Effector CD4-positive, alpha-beta T cell (primary cell): ENCODE results near the gene DIPK1A.

ENCODE experiments used
- DNase-seq: peaks from one replicate; pipeline ENCODE4 v3.0.0-alpha.2; 2020

Gene DIPK1A

GRCh38 chr1:92870591-92870990 lies 90.7 kb downstream of the DIPK1A start:
- DNase-seq: no peak

DNA sequence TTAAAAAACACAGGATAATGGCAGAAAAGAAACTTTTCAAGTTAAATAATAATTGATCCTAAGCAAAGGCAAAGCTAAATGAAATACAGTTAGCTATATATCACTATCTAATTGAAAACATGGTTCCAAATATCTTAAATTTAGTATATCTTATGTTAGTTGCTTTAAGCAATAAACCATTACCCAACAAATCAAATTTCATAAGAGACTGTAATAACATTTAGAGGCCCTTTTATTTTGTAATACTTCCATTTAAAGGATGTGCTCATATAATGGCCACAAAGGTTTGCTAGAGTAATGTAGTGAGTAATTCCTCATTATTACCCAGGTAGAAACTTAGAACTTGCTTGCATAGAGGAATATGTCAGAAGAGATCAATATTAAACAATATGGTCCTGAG lies 97.1 kb downstream of the DIPK1A start:
- no peak for DNase-seq

GRCh38 chr1:92862605-92863004 lies 98.7 kb downstream of the DIPK1A start:
- DNase-seq: no peak

DNA sequence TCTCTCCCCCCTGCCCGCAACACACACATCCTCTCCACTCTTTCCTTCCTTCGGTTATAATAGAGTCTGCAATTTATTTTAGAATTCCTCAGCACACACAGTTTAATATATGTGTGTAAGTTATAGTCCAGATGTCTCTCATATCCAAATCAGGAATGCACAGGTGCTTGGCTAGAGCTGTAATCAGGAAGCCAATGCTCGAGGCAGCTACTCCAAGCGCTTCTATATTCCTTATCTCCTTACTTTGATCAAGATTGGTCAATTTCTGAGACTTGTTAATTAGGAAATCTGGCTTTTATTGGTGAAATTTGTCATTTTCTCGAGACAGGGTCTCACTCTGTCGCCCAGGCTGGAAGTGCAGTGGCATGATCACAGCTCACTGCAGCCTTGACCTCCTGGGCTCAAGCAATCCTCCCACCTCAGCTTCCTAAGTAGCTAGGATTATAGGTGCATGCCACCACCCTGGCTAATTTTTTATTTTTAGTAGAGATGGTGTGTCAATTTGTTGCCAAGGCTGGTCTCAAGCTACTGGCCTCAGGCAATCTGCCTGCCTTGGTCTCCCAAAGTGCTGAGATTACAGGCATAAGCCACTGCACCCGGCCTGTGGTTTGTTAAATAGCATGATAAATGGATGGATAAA lies 101.7 kb downstream of the DIPK1A start:
- DNase-seq: no peak

DNA sequence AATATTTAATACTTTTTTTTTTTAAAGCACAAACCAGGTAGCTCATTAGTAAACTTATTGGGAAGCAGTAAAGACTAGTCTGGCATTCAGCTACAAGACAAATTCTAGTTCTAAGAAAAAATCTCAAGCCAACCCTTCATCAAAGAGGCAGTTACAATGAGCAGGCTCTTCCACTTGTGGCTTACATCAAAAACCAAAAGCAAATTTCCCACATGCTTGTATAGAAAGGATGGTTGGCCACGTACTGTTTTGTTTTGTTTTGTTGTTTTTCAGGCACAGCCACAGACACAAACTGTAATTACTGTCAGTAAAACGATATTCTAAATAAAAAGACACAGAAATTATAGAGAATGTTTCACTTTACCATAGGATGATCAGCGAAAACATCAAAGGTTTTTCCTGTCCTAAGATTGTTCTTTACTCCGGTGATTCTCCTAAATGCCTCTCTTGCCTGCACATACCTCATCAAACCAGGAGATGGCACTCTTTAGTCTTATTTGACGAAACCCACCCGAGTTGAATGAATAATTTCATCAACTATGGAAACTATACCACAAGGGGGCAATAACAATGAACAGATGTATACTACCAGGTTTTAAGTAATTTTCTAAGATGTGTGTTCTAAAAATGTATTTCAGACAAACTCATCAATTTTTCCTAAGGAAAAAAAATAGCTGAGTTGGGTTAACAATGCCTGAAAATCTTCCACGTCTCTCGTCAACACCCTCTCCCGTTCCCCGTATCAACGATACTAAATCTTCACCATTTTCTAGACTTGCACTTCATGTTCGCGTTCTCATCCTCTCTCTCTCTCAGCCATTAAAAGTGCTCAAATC lies 102.5 kb downstream of the DIPK1A start:
- DNase-seq: peak; percentile 44

DNA sequence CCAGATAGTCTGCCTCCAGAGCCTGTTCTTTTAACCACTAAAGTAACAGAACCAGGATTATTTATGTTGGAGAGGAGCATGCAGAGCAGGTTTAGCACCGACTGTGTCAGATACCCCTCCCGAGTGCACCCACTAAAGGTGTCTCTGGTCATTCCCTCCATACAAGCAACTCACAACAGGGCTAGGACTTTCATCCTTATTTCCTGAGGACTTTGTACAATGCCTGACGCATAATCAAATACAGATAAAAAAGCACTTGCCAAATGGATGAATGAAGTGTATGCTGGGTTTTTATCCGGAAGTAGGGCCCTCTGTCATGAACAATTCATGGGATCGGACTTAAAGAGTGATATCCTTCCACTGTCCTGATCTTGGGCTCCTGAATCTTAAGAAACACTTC lies 103.4 kb downstream of the DIPK1A start:
- DNase-seq: no peak

DNA sequence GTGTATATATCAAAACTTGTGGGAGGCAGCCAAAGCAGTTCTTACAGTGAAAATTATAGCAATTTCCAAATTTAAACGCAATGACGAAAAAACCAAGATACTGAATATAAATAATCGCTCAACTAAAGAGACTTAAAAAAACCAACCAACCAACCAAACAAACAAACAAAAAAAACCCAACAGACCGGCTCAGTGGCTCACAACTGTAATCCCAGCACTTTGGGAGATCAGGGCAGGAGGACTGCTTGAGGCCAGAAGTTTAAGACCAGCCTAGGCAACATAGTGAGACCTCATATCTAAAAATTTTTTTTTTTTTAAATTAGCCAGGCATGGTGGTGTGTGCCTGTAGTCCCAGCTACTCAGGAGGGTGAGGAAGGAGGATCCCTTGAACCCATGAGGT lies 106.0 kb downstream of the DIPK1A start:
- no peak for DNase-seq

GRCh38 chr1:92854101-92854785 lies 107.0 kb downstream of the DIPK1A start:
- DNase-seq: no peak

DNA sequence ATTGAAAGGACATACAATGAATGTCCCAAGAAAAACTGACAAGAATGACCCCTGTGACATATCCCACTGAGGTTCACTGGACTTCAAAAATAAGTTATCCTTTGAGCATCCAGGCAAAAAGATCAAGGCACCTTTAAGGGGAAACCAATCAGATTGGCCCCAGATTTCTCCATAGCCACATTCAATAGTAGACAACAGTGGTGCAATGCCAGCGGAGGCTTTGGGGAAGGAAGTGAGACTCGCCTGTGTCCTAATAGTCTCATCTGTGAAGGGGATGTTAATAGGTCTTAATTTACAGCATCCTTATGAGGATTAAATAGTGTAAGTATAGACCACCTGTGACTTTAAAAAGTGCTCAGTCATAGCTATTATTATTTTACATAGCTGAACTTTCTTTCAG lies 108.0 kb downstream of the DIPK1A start:
- no peak for DNase-seq

GRCh38 chr1:92851729-92852128 lies 109.5 kb downstream of the DIPK1A start:
- no peak for DNase-seq

DNA sequence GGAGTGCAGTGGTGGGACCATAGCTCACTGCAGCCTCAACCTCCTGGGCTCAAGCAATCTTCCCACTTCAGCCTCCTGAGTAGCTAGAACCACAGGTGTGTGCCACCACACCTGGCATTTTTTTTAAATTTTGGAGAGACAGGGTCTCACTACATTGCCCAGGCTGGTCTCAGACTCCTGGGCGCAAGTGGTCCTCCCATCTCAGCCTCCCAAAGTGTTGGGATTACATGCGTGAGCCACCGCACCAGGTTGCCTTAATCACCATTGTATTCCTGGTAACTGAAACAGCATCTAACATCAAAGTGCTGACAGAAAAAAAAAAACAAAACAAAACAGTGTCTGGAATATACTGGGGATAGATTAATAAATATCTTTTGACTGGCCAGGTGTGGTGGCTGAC lies 111.2 kb downstream of the DIPK1A start:
- DNase-seq: no peak

- DNase-seq: no peak
These were observed 113.1 kb downstream of the DIPK1A start for GRCh38 chr1:92848201-92848600.

GRCh38 chr1:92845908-92846307 lies 115.4 kb downstream of the DIPK1A start:
- no peak for DNase-seq

DNA sequence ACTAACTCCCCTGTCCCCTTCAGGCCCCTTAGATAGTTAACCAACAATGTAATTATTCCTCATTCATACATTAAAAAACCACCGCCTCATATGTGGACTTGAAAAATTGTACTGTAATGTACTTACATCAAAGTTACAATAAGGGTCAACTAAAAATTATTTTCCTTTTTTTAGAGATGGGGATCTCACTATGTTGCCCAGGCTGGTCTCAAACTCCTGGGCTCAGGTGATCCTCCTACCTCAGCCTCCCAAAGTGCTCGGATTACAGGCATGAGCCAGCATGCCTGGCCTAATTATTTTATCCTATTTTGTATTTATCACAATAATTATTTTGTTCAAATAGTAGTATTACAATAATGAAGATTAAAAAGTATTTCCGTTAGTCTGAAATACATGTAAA lies 116.8 kb downstream of the DIPK1A start:
- no peak for DNase-seq

- no peak for DNase-seq
These were observed 117.6 kb downstream of the DIPK1A start for GRCh38 chr1:92843429-92844352.

DNA sequence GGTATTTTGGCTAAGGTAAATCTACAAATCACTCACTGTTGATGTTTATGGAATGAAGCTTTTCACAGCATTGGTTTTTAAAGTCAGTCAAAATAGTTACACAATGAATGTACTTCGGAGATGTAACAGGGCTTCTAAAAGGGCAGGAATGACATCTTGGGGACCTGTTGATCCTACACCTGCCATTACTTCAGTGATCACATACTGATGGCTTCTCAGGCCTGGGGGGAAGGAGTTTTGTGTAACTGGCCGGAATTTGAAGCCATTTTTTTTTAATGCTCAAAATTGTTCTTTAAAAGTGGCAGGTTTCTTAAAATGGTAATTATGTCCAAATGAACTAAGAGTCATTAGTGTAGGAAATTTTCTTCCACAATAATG lies 118.2 kb downstream of the DIPK1A start:
- DNase-seq: no peak

DNA sequence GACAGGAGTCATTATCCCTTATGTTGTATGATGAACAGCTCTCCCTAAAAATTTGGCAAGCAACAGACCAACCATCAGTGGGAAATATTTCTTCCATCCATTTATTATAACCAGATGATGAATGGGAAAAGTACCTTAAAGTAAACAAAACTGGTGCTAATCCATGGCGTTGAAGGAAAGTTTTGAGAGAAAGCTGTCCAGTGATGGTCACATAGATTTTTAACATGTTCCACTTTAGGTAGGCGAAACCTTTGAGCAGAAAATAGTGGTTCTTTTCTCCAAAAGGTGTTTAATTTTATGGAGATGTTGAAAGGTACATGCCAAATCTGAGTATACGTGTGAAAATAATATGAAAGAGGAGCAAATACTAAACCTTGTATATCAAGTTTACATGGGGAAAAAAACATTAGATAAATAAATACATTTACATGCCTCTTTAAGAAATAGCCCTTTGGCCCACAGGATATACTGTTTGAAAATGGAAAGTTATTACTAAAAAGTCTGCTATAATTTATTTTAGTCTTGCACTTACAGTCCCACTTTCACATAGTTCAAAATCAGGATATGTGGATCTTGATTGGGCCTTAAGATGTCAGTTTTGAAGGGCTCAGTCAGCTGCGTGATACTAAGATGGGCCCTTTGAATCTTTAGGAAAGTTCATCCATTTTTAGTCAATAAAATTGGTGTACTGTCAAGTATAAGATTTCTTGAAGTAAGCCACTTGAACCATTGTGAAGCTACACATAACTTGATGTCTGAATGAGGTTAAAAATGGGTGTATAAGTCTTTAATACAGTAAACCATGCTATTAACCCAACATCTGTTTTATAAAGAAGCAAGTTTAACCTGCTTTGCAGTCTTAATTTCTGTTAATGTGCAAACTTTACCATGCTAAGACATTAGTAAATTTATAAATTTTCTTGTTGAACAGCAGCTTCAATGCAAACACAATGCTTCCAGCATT lies 118.9 kb downstream of the DIPK1A start:
- no peak for DNase-seq

DNA sequence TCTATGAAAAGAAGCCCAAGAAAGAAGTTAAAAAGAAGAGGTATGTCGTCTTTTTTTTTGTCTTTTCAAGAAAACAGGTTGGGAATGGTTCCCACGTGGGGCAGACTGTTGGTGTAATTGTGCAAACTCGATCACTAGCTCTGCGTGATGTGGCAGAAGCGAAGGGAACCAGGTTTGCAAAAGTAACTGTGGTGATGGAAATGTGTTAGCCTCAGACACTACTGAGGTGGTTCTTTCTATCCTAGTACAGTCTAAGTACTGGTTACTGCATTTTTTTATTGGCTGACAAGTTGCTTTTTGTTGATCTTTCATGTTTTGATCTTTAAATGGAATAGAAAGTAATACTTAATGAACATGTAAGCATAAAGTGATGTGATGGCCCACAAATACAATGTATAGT lies 120.7 kb downstream of the DIPK1A start:
- DNase-seq: no peak

- DNase-seq: no peak
These were observed 121.8 kb downstream of the DIPK1A start for GRCh38 chr1:92839442-92839841.

GRCh38 chr1:92838519-92838918 lies 122.7 kb downstream of the DIPK1A start:
- no peak for DNase-seq

- DNase-seq: no peak
These were observed 124.2 kb downstream of the DIPK1A start for GRCh38 chr1:92837062-92837461.

- DNase-seq: no peak
These were observed 126.6 kb downstream of the DIPK1A start for GRCh38 chr1:92834617-92835016.
